Hepatocyte (in vitro differentiated cells): Measurements from ENCODE around the gene AMFR. TPM values are rescaled to one million over a fixed set of nuclear protein-coding genes. Genes with fewer than 3 reads are reported as not detected.

Source experiments
- DNase-seq: peaks from one replicate; pipeline ENCODE4 v3.0.0-alpha.2; 2016; ENCODE audit warnings: low spot score
- H2AFZ ChIP-seq: fragments of 200-600 bp; sonication (generic); 2 replicates; pipeline ENCODE4 v1.6.0; 2016; ENCODE audit warnings: antibody characterized with exemption, mild to moderate bottlenecking
- H3K27ac ChIP-seq: fragments of 200-600 bp; sonication (generic); 2 replicates; pipeline ENCODE4 v1.5.1; 2016; ENCODE audit warnings: mild to moderate bottlenecking
- H3K27me3 ChIP-seq: fragments of 200-600 bp; sonication (generic); 2 replicates; pipeline ENCODE4 v1.6.1; 2016
- H3K36me3 ChIP-seq: fragments of 200-600 bp; sonication (generic); replicated peaks from 2 replicates; pipeline ENCODE4 v1.5.1; 2016; ENCODE audit warnings: low read depth; ENCODE audit not compliant: insufficient read depth
- H3K4me1 ChIP-seq: fragments of 200-600 bp; sonication (generic); 2 replicates; pipeline ENCODE4 v1.5.1; 2016; ENCODE audit warnings: mild to moderate bottlenecking, moderate library complexity; ENCODE audit not compliant: insufficient read depth
- H3K4me2 ChIP-seq: fragments of 200-600 bp; sonication (generic); 2 replicates; pipeline ENCODE4 v1.6.0; 2016
- H3K4me3 ChIP-seq: fragments of 200-600 bp; sonication (generic); 2 replicates; pipeline ENCODE4 v1.5.1; 2016; ENCODE audit warnings: mild to moderate bottlenecking
- H3K79me2 ChIP-seq: fragments of 200-600 bp; sonication (generic); 2 replicates; pipeline ENCODE4 v1.6.0; 2017; ENCODE audit warnings: mild to moderate bottlenecking
- H3K9me2 ChIP-seq: fragments of 200-600 bp; sonication (generic); replicated peaks from 2 replicates; pipeline ENCODE4 v1.6.0; 2017; ENCODE audit warnings: mild to moderate bottlenecking; ENCODE audit not compliant: insufficient read depth
- H3K9me3 ChIP-seq: fragments of 200-600 bp; sonication (generic); 2 replicates; pipeline ENCODE4 v1.5.1; 2016; ENCODE audit warnings: low read depth, mild to moderate bottlenecking
- H4K20me1 ChIP-seq: fragments of 200-600 bp; sonication (generic); 2 replicates; pipeline ENCODE4 v1.6.0; 2016; ENCODE audit warnings: mild to moderate bottlenecking; ENCODE audit not compliant: insufficient read depth, poor library complexity, severe bottlenecking
- CTCF ChIP-seq: fragments of 200-600 bp; sonication (generic); IDR thresholded peaks from 2 replicates; pipeline ENCODE4 v1.5.1; 2016; ENCODE audit warnings: antibody characterized with exemption, mild to moderate bottlenecking; ENCODE audit not compliant: poor library complexity
- EZH2 ChIP-seq: fragments of 200-600 bp; sonication (generic); IDR thresholded peaks from 2 replicates; pipeline ENCODE4 v1.6.1; 2016; ENCODE audit warnings: antibody characterized with exemption, mild to moderate bottlenecking, borderline replicate concordance
- EZH2phosphoT487 ChIP-seq: fragments of 200-600 bp; sonication (generic); IDR thresholded peaks from one replicate; pipeline ENCODE4 v1.6.1; 2018; ENCODE audit warnings: antibody characterized with exemption, mild to moderate bottlenecking, low read depth, moderate library complexity; ENCODE audit not compliant: unreplicated experiment, severe bottlenecking
- WGBS: methylation state at CpG from one replicate; pipeline ENCODE4 v1.1.6; 2016; ENCODE audit warnings: low lambda C conversion rate; ENCODE audit errors: missing lambda C conversion rate; 5-methylcytosine and 5-hydroxymethylcytosine counted together
- polyA plus RNA-seq: library from polyadenylated mRNA; unstranded; fragments of >200 nt; fragmentation: Nextera tagmentation; extraction: Ambion mirVana; gene quantifications from 2 replicates; pipeline ENCODE4 v1.2.1, GENCODE V29; 2016
- total RNA-seq: library from RNA; depleted of rRNA; stranded (reverse); fragments of >200 nt; gene quantifications from 2 replicates; pipeline ENCODE4 v1.2.3, GENCODE V29; 2014

AMFR gene
- total and polyA plus RNA-seq, 2 experiments from 2014 or later, result 67.2 to 135 TPM

- H3K27ac ChIP-seq, result no peak overlapping the region
- TF ChIP-seq EZH2phosphoT487 (no peak), CTCF (no peak), EZH2 (no peak)
- no peak for DNase-seq
- peaks cover 26% of the 10 kb centered on the region for H3K4me1 ChIP-seq
- no peaks in the 10 kb centered on the region for H3K9me2 ChIP-seq
- no peak overlapping the region for H3K4me3 ChIP-seq
- H3K79me2 ChIP-seq, result peaks cover 80% of the 10 kb centered on the region
- H2AFZ ChIP-seq, result no peak overlapping the region
- no peaks in the 10 kb centered on the region for H3K36me3 ChIP-seq
- no peaks in the 10 kb centered on the region for H3K9me3 ChIP-seq
- peaks cover 17% of the 10 kb centered on the region for H4K20me1 ChIP-seq
- peak overlapping the region; percentile 94 for H3K4me2 ChIP-seq
- H3K27me3 ChIP-seq, result no peaks in the 10 kb centered on the region
Observed at GRCh38 chr16:56448005-56448404, 22.7 kb upstream of the AMFR start.

GRCh38 chr16:56447286-56447685 is 21.9 kb upstream of the AMFR start:
- Histone ChIP-seq H3K27me3 (no peaks in the 10 kb centered on the region), H3K36me3 (no peaks in the 10 kb centered on the region), H3K4me3 (no peak overlapping the region), H2AFZ (no peak overlapping the region), H3K4me2 (peak overlapping the region; percentile 94), H3K27ac (no peak overlapping the region), H4K20me1 (peaks cover 17% of the 10 kb centered on the region), H3K4me1 (peaks cover 20% of the 10 kb centered on the region), H3K9me2 (no peaks in the 10 kb centered on the region), H3K79me2 (peaks cover 74% of the 10 kb centered on the region), H3K9me3 (no peaks in the 10 kb centered on the region)
- no peak for DNase-seq
- TF ChIP-seq EZH2 (no peak), EZH2phosphoT487 (no peak), CTCF (no peak)
- WGBS, result 63% methylated on average over 2 of the region's 2 CpGs

- no peak overlapping the region for H3K4me3 ChIP-seq
- TF ChIP-seq CTCF (no peak), EZH2phosphoT487 (no peak), EZH2 (no peak)
- peaks cover 6% of the 10 kb centered on the region for H3K79me2 ChIP-seq
- no peaks in the 10 kb centered on the region for H3K9me3 ChIP-seq
- H3K36me3 ChIP-seq, result peaks cover 3% of the 10 kb centered on the region
- H3K9me2 ChIP-seq, result no peaks in the 10 kb centered on the region
- no peak overlapping the region for H2AFZ ChIP-seq
- H3K4me2 ChIP-seq, result no peak overlapping the region
- H3K27me3 ChIP-seq, result no peaks in the 10 kb centered on the region
- no peak overlapping the region for H3K27ac ChIP-seq
- H3K4me1 ChIP-seq, result no peaks in the 10 kb centered on the region
- WGBS, result 100% methylated on average over 1 of the region's 1 CpG
- DNase-seq, result no peak
- H4K20me1 ChIP-seq, result no peaks in the 10 kb centered on the region
Observed at GRCh38 chr16:56438038-56438437, 12.7 kb upstream of the AMFR start.

- Histone ChIP-seq H3K4me1 (no peaks in the 10 kb centered on the region), H3K27me3 (no peaks in the 10 kb centered on the region), H4K20me1 (no peaks in the 10 kb centered on the region), H3K9me3 (no peaks in the 10 kb centered on the region), H3K27ac (no peak overlapping the region), H3K36me3 (peaks cover 3% of the 10 kb centered on the region), H3K79me2 (no peaks in the 10 kb centered on the region), H3K4me2 (no peak overlapping the region), H3K4me3 (no peak overlapping the region), H3K9me2 (no peaks in the 10 kb centered on the region), H2AFZ (no peak overlapping the region)
- no peak for DNase-seq
- TF ChIP-seq EZH2 (no peak), EZH2phosphoT487 (no peak), CTCF (no peak)
Observed at GRCh38 chr16:56436258-56436657, 10.9 kb upstream of the AMFR start.
